Measurements from ENCODE around the gene MICAL2.

The MICAL2 gene

DNA sequence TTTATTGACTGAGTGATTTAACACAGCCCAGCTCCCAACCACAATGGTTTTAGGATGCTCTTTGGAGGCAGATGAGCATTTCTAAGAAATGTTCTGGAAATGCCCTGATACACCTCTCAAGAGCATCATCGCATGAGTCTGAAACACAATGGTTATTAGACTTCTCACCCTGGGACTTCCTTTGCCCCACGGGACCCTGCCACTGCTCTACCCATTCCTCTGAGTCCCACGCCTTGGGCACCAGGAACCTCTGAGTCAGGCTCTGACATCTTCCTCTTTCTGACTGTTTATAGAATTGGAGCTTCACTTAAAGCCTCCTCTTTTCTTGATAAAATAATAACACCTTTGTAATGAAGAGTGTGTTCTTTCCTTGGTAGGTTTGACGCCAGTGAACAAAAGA lies 181.4 kb downstream of the MICAL2 start:
- no peak for DNase-seq

DNA sequence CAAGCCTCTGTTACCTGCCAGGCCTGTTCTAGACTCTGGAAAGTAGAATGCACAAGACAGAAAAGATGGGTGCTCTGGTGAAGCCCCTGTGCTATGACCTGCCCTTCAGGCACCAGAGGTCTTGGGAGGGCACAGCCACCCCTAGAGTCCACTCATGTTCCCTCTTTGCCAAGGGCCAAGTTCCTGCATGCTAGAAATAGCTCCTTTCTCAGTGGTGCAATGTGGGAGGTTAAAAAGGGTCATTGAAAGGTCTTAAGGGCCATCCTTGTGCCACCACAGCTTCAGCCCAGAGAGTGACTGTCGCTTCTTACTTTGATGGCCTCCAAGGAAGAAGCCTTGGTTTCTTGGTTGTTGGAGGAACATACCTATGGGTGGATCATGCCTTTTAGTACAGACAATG lies 182.4 kb downstream of the MICAL2 start:
- DNase-seq = no peak

DNA sequence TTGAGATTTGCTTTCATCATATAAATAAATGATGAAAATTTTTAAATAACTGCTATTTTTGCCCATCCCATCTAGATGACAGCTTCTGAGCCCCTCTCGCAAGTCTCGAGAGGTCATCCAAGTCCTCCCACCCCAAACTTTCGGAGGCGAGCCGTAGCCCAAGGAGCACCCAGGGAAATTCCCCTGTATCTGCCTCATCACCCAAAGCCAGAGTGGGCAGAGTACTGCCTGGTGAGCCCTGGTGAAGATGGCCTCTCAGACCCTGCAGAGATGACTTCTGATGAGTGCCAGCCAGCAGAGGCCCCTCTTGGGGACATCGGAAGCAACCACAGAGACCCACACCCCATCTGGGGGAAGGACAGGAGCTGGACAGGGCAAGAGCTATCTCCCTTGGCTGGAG lies 183.1 kb downstream of the MICAL2 start:
- no peak for DNase-seq

DNA sequence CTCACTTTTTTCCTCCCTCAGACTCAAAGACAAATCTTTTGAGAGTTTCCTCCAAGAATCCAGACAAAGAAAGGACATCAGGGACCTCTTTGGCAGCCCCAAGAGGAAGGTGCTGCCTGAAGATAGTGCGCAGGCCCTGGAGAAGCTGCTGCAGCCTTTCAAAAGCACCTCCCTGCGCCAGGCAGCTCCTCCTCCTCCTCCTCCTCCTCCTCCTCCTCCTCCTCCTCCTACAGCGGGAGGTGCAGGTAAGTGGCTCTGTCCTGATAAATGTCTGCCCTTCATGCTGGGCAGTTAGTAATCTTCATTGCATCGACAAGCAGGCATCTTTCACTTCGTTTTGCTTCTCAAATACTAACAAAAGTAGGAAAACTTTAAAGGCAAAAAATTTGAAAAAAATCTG lies 184.2 kb downstream of the MICAL2 start:
- DNase-seq = no peak

DNA sequence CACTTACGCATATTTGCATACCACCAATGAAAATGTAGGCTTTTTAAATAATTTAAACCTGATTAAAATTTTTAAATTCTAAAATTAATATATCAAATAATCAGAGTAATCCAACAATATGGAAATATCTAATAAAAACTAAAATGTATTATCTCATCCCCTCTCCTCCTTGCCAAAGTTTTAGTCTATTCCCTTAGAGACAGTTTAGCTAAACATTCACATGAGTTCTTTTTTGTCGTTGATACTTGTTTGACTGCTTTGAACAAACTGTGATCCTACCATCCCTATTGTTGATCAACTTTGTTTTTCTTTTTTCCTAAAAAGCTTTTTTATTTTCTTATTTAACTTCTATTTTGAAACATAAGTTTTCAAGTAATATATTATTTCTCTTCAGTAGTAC lies 185.6 kb downstream of the MICAL2 start:
- no peak for DNase-seq

DNA sequence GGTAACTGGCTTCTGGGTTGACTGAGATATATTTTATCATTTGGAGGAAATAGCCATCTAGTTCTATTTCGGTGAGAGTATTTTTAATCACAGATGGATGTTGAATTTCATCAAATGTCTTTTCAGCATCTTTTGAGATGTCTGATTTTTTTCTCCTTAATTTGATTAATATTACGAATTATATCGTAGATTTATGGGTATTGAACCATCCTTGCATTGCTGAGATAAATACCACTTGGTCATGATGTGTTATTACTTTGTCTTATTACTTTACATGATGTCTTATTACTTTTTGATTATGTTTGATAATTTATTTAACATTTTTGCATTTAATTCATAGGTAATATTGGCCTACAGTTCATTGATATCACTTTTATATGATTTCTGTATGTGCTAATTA lies 188.2 kb downstream of the MICAL2 start:
- no peak for DNase-seq

DNA sequence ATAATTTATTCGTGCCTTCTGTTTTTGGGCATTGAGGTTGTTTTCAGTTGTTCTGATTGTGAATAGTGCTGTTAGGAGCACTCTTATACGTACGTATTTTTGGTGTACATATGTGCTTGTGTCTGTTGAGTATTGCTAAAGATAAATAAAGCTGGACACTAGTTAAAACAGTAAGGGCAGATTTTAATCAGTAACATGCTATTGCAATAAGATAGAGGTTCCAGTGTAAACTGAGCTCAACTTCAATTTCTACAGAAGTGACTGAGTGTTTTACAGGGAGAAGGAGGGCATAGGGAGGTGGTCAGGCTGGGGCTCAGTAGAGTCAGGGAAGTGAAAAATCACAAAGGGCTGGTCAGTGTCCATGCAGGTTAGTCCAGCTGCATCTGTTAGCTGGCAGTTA lies 191.0 kb downstream of the MICAL2 start:
- no peak for DNase-seq

DNA sequence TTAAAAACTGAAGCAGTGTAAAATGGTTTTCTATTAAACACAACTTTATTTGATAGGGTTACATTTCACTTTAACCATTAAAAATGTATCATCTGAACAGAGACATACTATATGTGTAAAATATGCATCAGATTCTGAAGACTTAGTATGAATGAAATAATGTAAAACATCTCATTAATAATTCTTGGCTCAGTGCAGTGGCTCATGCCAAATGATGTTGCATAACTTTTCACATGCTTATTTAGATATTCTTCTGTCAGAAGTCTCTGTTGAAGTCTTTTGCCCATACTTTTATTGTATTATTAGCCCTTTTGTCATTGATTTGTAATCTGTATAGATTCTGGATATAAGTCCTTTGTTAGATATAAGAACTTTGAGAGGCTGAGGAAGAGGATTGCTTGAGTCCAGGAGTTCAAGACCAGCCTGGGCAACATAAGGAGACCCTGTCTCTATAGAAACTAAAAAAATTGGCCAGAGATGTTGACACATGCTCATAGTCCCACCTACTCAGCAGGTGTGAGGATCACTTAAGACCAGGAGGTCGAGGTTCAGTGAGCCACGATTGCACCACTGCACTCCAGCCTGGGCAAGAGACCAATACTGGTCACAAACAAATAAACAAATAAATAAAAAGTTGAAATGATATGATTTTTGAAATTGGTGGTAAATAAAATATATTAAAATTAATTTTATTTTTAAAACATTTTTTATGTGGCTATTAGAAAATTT lies 193.2 kb downstream of the MICAL2 start:
- no peak for DNase-seq

DNA sequence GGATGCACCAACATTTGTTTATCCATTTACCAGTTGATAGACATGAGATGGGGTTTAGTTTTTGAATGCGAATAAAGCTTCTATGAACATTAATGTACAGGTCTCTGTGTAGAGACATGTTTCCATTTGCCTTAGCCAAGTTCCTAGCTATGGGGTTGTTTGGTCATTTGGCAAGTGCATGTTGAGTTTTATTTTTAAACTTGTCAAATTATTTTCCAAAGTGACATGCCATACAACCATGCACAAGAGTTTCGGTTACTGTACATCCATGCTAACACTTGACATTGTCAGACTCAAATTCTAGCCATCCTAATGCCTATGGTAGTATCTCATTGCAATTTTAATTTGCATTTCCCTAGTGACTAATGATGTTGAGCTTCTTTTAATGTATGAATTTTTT lies 196.4 kb downstream of the MICAL2 start:
- no peak for DNase-seq

DNA sequence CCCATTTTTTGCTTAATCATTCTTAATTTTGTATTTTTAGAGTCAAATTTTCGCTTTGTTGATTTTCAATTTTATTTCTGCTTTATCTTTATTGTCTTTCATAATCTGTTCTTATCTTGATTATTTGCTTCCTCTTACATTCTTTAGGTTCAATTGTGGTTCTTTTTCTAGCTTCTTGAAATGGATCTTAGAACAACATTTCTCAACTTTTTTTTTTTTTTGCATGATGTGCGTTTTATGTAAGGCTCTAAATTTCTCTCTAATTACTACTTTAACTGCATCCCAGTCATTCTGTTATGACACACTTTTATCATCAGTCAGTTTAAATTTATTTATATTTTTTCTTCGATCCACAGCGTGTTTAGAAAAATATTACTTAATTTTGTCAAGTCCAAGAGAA lies 201.7 kb downstream of the MICAL2 start:
- DNase-seq = no peak

Measured in effector CD4-positive, alpha-beta T cell (primary cell).